GM12875 (cell line): Measurements from ENCODE around the gene CAMSAP3.
A peak's percentile ranks its signal among the peaks of the same experiment; 100 is the strongest.

Source experiments
- H3K4me3 ChIP-seq: one replicate; pipeline ENCODE4 v1.5.1; 2011; ENCODE audit warnings: low read depth, low read length, control low read depth
- TF ChIP-seq, protein P1 (sequence below): IDR thresholded peaks from 2 replicates; pipeline ENCODE4 v1.5.1; 2011; ENCODE audit warnings: low read depth, mild to moderate bottlenecking, control low read depth, inconsistent platforms, low read length, moderate library complexity, borderline replicate concordance; ENCODE audit not compliant: insufficient read depth

Gene CAMSAP3

DNA sequence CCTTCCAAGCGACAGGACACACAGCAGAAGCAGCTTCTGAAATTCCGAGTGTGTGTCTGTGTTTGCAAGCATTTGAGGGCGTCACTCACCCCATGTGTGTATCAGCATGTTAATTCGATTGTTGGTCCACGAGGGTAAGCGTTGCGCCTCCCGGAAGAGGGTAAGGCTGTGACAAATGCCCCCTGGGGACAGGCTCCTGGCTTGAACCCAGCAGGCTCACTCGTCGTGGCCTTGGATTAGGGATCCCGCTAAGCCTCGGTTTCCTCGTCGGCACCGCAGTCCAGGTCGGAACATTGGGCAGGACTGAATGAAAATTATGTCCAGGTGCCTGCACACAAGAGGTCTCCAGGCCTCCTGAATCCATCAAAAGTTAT is 40.6 kb downstream of the CAMSAP3 start:
- no peak overlapping the region for H3K4me3 ChIP-seq
- TF ChIP-seq, protein P1, sequence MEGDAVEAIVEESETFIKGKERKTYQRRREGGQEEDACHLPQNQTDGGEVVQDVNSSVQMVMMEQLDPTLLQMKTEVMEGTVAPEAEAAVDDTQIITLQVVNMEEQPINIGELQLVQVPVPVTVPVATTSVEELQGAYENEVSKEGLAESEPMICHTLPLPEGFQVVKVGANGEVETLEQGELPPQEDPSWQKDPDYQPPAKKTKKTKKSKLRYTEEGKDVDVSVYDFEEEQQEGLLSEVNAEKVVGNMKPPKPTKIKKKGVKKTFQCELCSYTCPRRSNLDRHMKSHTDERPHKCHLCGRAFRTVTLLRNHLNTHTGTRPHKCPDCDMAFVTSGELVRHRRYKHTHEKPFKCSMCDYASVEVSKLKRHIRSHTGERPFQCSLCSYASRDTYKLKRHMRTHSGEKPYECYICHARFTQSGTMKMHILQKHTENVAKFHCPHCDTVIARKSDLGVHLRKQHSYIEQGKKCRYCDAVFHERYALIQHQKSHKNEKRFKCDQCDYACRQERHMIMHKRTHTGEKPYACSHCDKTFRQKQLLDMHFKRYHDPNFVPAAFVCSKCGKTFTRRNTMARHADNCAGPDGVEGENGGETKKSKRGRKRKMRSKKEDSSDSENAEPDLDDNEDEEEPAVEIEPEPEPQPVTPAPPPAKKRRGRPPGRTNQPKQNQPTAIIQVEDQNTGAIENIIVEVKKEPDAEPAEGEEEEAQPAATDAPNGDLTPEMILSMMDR: no peak

DNA sequence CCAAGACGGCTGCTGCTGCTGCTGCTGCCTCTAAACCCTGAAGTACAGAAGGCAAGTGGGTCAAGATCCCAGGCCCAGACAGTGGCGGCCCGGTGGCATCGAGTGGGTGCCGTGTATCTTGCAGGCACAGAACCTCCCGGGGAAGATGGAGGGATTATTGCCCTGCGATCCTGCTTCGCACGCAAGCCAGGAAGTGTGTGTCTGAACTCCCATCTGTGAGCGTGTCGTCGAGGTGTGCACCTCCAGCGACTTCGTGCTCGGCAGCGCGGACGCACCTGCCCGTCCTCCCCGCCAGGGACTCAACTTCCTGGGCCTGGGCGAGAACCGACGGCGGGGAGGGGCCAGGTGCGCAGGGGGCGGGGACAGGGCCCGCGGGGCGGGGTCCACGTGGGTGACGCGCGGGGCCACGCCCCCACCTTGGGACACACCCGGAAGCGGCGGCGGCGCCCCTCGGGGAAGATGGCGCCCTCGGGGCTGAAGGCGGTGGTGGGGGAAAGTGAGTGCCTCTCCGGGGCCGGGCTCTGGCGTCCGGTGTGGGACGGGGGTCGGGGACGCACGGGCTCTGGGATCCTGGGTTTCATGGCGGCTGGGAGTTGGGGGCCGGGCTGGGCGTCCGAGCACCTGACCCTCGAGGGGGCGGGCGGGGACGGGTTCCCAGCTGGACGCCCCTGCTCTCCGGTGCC is 41.2 kb downstream of the CAMSAP3 start, which contains the start of gene STXBP2:
Gene STXBP2, plus strand, starts transcription at position 420 of the 683 bp plus-strand sequence. Its CDS starts 40 bp downstream, at position 460.
- TF ChIP-seq, protein P1: peak; percentile 26; the same call in 1 of the 2 replicates
- H3K4me3 ChIP-seq: peak within 1 kb of the TSS; percentile 66

DNA sequence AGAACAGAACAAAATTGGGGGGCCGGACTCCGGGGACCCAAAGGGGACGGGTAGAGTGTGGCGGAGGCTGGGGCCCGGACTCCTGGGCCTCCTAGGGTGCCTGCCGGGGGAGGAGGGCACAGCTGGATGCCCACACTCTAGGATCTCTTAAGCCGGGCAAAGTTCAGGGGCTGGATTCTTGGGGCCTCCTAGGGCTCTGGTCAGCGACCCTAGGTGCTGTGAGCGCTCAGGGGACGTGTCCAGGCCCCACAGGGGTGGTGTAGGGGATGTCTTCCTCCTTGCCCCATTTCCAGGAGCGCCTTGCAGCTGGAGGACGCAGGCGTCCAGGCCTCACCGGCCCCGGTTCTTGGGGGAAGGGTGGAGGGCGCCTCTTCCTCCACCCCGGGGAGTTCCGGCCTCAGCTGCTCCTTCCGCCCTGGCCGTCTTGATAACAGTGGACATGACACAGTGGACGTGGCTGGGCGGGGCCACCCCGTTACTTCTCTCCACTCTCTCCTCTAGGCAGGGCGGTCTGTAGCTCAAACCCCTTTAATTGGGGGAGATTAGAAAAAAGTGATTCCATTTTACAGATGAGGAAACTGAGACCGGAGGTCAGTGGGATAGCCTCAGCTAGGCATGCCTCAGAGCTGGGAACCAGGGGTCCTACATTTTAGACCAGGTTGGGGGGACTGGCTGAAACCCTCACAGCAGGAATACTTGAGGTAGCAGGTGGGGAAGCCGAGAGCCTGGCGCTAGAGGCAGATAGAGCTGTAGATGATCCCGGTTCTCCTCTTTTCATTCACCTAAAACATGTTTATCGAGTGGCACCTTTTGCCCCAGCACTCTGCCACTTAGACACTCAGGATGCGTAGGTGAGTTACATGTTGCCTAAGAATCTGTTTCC is 42.0 kb downstream of the CAMSAP3 start:
- TF ChIP-seq, protein P1: no peak
- peak overlapping the region; percentile 66 for H3K4me3 ChIP-seq

DNA sequence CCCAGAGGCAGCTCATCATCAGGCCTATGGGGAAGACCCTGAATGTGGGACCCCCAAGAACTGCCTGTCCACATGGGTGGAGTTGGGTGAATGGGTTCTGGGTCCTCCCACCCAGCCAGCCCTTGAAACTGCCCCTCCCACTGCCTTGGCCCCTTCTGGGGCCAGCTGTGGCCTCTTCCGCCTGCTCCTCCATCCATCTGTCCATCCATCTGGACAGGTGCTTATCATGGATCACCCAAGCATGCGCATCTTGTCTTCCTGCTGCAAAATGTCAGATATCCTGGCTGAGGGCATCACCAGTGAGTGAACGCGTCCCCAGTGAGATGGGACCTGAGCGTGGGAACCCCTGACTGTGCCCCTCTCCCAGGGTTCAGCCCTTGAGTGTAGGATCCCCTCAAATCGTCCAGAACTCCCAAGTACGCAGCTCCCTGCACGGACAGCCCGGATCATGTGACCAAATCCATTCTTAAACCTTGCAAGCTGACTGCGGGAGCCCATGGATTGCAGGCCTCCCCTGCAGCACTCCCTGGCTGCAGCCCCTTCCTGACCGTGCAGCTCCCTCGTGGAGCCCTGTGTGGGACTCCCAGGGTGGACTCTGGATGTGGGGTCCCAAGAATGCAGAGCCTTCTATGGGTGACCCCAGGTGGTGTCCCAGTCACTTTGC is 43.3 kb downstream of the CAMSAP3 start:
- TF ChIP-seq, protein P1: no peak
- no peak overlapping the region for H3K4me3 ChIP-seq

DNA sequence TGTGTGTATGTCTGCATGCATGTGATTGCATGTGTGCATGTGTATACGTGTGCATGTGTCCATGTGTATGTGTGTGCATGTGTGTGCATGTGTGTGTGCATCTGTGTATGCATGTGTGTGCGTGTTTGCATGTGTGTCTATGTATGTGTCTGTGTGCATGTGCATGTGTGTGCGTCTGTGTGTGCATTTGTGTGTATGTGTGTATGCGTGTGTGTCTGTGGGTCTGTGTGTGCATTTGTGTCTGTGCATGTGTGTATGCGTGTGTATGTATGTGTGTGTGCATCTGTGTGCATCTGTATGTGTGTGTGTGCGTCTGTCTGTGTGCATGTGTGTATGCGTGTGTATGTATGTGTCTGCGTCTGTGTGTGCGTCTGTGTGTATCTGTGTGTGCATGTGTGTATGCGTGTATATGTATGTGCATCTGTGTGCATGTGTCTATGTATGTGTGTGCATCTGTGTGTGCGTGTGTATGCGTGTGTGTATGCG is 44.2 kb downstream of the CAMSAP3 start:
- no peak overlapping the region for H3K4me3 ChIP-seq
- TF ChIP-seq, protein P1: no peak

DNA sequence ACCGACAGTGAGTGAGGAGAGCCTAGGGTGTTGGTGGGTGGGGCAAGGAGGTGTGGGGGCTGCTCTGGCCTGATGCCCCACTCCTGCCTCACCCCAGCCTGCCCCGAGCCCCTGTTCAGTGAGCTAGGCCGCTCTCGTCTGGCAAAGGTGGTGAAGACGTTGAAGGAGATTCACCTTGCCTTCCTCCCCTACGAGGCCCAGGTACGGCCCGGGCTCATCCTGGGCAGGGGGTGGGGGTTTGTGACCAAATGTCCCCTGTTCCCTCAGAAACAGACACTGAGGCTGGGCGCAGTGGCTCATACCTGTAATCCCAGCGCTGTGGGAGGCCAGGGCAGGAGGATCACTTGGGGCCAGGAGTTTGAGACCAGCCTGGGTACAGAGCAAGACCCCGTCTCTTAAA is 45.1 kb downstream of the CAMSAP3 start:
- TF ChIP-seq, protein P1: no peak
- H3K4me3 ChIP-seq: no peak overlapping the region
